COLO829 (cell line): ENCODE data around the gene SIGLECL1.

Experiments
- DNase-seq: peaks from one replicate; pipeline ENCODE4 v3.0.0; 2012; ENCODE audit warnings: low spot score

SIGLECL1 gene

DNA sequence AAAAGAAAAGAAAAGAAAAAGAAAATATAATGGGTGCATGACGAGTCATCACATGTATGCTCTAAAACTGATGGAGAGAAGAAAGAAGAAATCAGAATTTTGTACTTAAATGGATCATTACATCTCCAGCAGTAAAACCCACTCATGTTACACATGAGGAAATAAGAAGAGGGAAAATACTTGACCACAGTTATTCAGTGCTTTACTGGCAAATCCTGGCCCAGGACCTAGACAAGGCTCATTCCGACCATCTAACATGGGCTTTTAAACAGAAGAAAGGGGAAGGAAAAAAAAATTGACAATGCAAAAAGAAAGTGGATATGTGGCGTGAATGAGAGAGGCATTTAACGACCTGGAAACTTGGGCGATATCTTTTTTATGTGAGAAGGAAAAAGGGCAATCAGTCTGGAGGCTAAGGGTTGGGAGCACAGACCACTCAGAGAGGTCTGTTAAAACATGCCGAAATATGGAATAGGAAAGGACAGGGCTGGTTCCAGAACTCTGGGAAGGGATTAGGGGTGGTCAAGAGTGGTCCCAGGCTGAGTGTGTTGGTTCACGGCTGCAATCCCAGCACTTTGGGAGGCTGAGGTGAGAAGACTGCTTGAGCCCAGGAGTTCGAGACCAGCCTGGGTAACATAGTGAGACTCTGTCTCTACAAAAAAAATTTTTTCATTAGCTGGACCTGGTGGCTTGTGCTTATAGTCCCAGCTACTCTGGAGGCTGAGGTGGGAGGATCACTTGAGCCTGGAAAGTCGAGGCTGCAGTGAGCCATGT is 1.6 kb downstream of the SIGLECL1 start:
- no peak for DNase-seq

GRCh38 chr19:51253088-51253806 is 2.4 kb downstream of the SIGLECL1 start:
- DNase-seq: no peak

- no peak for DNase-seq
Measured at GRCh38 chr19:51256155-51256625, 5.3 kb downstream of the SIGLECL1 start.

GRCh38 chr19:51257471-51257870 is 6.6 kb downstream of the SIGLECL1 start:
- DNase-seq: no peak

GRCh38 chr19:51258165-51259160 is 7.6 kb downstream of the SIGLECL1 start:
- DNase-seq: no peak

- DNase-seq: peak; percentile 48
Measured at GRCh38 chr19:51259348-51260245, 8.7 kb downstream of the SIGLECL1 start.

DNA sequence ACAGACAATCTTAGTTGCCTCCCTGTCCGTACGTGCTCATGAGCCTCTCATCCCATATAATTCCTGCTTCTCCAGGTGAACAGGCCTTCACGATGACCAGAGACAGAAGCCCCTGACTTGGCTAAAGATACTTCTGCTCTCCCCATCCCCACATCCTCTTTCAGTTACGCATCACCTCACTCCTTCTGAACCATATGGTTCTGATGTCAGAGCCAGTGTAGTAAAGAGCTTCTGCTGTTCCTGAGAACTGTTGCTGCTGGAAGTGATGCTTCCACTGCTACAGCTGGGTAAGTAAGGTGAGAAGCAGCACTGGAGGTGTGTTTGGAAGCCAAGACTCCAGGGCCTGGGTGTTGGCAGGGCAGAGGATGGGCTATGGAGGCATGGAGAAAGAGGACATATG is 12.9 kb downstream of the SIGLECL1 start:
- no peak for DNase-seq

GRCh38 chr19:51271067-51271466 is 20.2 kb downstream of the SIGLECL1 start:
- peak; percentile 19 for DNase-seq

DNA sequence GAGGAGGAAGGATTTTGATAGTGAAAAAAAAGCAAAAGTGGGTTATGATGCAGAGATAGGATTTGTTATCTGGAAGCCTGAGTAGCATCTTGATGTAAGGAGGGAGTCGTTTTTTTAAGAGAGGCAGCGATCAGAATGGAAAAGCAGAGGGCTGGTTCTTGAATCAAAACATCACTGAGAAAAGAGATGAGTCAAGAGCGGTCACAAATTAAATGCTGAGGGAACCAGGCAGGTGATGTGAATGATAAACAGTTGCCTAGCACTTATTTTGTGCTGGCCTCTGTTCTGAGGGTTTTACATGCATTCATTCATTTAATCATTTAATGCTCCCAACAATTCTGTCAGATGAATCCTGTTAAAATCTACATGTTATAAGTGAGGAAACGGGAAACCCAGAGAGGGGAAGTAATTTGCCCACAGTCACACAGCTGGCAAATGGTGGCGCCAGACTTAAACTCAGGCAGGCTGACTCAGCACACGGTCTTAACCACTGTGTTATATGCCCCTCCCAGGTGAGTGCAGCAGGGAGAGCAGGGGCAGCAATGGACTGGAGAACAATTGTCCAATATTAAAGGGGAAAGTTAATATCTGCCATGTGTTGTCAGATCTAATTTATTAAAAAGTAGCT is 21.4 kb downstream of the SIGLECL1 start:
- DNase-seq: no peak

DNA sequence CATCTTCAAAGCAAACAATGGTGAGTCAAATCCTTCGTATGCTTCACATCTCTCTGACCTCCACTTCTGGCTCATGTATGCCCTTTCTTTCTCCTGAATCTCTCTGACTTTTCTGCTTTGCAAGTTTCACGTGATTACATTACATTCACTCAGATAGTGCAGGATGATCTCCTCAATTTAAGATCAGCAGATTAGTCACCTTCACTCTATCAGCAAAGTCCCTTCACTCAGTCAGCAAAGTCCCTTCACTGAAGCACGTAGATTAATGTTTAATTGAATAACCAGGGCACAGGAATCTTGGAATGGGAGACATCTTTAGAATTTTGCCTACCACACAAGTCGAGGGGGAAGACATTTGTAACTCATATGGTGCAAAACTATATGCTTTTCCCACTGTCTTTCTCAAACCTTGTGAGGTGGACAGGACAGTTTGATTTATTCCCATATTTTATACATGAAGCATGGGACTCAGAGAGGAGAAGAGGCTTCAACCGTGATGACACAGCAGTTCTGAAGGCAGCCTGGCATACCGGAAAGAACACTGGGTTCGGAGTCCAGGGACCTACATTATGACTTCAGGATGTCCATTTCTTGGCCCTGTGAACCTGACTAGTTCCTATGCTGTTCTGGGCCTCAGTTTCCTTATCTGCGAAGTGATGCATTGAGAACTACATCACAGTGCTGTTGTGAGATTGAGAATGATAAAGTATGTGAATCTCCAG is 23.3 kb downstream of the SIGLECL1 start:
- no peak for DNase-seq

GRCh38 chr19:51277112-51277511 is 26.2 kb downstream of the SIGLECL1 start:
- no peak for DNase-seq

DNA sequence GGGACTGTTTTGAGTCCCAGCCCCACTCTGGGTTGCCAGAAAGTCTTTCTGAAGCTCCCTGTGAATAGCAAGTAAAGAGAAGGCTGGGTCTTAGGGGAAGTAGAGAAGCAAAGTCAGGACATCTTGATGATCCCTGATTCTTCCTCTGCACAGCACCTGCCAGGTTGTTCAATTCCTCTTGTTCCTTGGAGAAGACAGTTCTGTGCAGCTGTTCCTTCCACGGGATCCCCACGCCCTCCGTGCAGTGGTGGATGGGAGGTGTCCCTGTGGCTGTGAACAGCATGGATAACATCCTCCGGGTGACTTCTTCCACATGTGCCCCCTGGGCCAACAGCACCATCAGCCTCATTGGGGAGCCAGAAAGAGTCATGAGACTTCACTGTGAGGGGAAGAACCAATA is 31.5 kb downstream of the SIGLECL1 start:
- no peak for DNase-seq

GRCh38 chr19:51285682-51286081 is 34.8 kb downstream of the SIGLECL1 start:
- no peak for DNase-seq

DNA sequence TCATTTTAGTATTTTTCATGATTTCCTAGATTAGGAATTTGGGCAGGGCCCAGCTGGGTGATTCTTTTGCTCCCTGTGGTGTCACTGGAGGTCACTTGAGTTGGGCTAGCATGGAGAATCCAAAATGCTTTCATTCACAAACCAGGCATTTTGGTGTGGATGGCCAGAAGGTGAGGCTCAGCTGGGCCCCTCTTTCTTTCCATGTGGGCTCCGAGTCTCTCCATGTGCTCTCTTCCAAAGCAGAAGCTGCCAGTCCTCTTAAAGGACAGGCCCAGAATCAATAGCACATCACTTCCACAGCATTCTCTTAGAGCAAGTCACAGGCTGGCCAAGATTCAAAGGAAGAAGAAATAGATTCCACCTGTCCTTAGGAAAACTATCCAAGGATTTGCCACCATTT is 38.8 kb downstream of the SIGLECL1 start:
- no peak for DNase-seq

- no peak for DNase-seq
Measured at GRCh38 chr19:51292971-51293370, 42.1 kb downstream of the SIGLECL1 start.

DNA sequence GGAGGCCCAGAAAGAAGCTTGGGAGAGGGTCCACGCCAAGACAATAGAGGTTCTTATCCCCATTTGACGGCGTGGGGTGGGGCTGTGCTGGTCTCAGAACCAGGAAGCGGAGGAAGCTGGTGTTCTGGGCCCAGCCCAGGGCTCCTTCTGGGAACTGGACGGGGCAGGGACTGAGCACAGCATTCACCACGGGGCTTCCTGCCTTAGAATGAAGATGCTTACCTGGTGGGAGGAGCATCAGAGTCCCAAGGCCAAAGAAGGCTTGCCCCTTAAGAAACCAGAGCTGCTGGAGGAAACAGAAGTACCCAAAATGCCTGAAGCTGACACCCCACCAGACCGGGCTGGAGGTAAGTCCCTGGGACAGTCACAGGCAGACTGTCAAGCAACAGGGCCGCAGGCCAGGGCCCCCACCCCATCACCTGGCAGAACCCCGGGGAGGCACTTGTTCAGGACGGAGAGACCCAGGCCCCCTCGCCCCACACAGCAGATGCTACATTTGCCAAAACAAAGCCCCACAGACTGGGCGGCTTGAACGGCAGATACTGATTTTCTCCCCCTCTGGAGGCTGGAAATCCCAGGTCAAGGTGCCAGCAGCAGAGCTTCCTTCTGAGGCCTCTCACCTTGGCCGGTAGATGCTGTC is 42.8 kb downstream of the SIGLECL1 start:
- no peak for DNase-seq

- DNase-seq: no peak
Measured at GRCh38 chr19:51294211-51294976, 43.5 kb downstream of the SIGLECL1 start.

- no peak for DNase-seq
Measured at GRCh38 chr19:51294977-51295375, 44.1 kb downstream of the SIGLECL1 start.
